Activated B cell treated with CpG ODN at 0.5 μM for 24 hours (primary cell): Measurements from ENCODE around the gene GEMIN8. TPM values are rescaled to one million over a fixed set of nuclear protein-coding genes. Genes with fewer than 3 reads are reported as not detected.

Source experiments
- ATAC-seq: fragments of 200-7000 bp; cut with Tn5 transposase; one replicate; pipeline ENCODE4 v1.10.0; 2021; ENCODE audit warnings: low read depth, mild to moderate bottlenecking, moderate library complexity
- CTCF ChIA-PET: fragments of 350-600 bp; sonication (Branson Sonifier 250); formaldehyde crosslinking; loops from one replicate; lab custom pipeline; 2021; ENCODE audit warnings: antibody characterized with exemption; lab: Charles Lee
- POLR2A ChIA-PET: fragments of 350-600 bp; sonication (Branson Sonifier 250); formaldehyde crosslinking; loops from one replicate; lab custom pipeline; 2021; ENCODE audit warnings: antibody characterized with exemption; lab: Charles Lee
- DNase-seq: peaks from one replicate; pipeline ENCODE4 v3.0.0; 2022
- H3K27ac Mint-ChIP-seq: one replicate; pipeline ENCODE4 v1.8.0; 2020; ENCODE audit warnings: mixed read lengths
- H3K27me3 Mint-ChIP-seq: one replicate; pipeline ENCODE4 v1.8.0; 2021; ENCODE audit warnings: mixed read lengths
- H3K36me3 Mint-ChIP-seq: one replicate; pipeline ENCODE4 v1.8.0; 2021; ENCODE audit warnings: low read depth, mixed read lengths
- H3K4me1 Mint-ChIP-seq: one replicate; pipeline ENCODE4 v1.8.0; 2021; ENCODE audit warnings: mixed read lengths
- H3K4me3 Mint-ChIP-seq: one replicate; pipeline ENCODE4 v1.8.0; 2020; ENCODE audit warnings: mild to moderate bottlenecking, mixed read lengths
- H3K9me3 Mint-ChIP-seq: one replicate; pipeline ENCODE4 v1.8.0; 2020; ENCODE audit warnings: mixed read lengths
- CTCF ChIP-seq: fragments of 200-600 bp; IDR thresholded peaks from one replicate; pipeline ENCODE4 v1.8.0; 2022; ENCODE audit warnings: antibody characterized with exemption, mild to moderate bottlenecking
- intact Hi-C: fragments of 100-400 bp; cut with micrococcal nuclease; formaldehyde crosslinking; loops from one replicate; pipeline ENCODE4 v1.15.1; 2024
- total RNA-seq: library from RNA; stranded (reverse); gene quantifications from 2 replicates; pipeline ENCODE4 v1.2.3, GENCODE V29; 2022

GEMIN8 gene
- total RNA-seq, 1 donor from 2014 or later, result 19.9 TPM

- H3K4me1 Mint-ChIP-seq, result peaks cover 8% of the 10 kb centered on the region
- no peak for DNase-seq
- ATAC-seq, result peak; percentile 21
- POLR2A ChIA-PET, result interaction anchor here (0.5 kb wide), 1 partner anchor 292 kb away, joined by 4 read pairs; no protein-coding TSS in a partner anchor
- CTCF ChIA-PET, result no interaction called here
- H3K27me3 Mint-ChIP-seq, result no peaks in the 10 kb centered on the region
- TF ChIP-seq CTCF, result no peak
- peaks cover 4% of the 10 kb centered on the region for H3K9me3 Mint-ChIP-seq
- no peaks in the 10 kb centered on the region for H3K36me3 Mint-ChIP-seq
- H3K27ac Mint-ChIP-seq, result no peak overlapping the region
- intact Hi-C loops, result loop anchor here (1.0 kb wide), 1 partner anchor 477 kb away; no protein-coding TSS in a partner anchor
- H3K4me3 Mint-ChIP-seq, result peak overlapping the region; percentile 32
Observed at GRCh38 chrX:13983734-13984133, 46.0 kb downstream of the GEMIN8 start.

- no peaks in the 10 kb centered on the region for H3K27me3 Mint-ChIP-seq
- H3K36me3 Mint-ChIP-seq, result no peaks in the 10 kb centered on the region
- DNase-seq (no peak), ATAC-seq (no peak)
- H3K4me3 Mint-ChIP-seq, result no peak overlapping the region
- CTCF ChIA-PET, result no interaction called here
- no peak for TF ChIP-seq CTCF
- H3K27ac Mint-ChIP-seq, result no peak overlapping the region
- POLR2A ChIA-PET, result no interaction called here
- intact Hi-C loops, result no loop called here
- no peaks in the 10 kb centered on the region for H3K4me1 Mint-ChIP-seq
- no peaks in the 10 kb centered on the region for H3K9me3 Mint-ChIP-seq
Observed at GRCh38 chrX:13968198-13968597, 61.5 kb downstream of the GEMIN8 start.

GRCh38 chrX:13967636-13968035, 62.1 kb downstream of the GEMIN8 start:
- intact Hi-C loops, result no loop called here
- DNase-seq (no peak), ATAC-seq (no peak)
- Mint-ChIP-seq H3K36me3 (no peaks in the 10 kb centered on the region), H3K9me3 (no peaks in the 10 kb centered on the region), H3K27me3 (no peaks in the 10 kb centered on the region), H3K4me1 (no peaks in the 10 kb centered on the region), H3K27ac (no peak overlapping the region), H3K4me3 (no peak overlapping the region)
- CTCF ChIA-PET, result no interaction called here
- TF ChIP-seq CTCF, result no peak
- POLR2A ChIA-PET, result no interaction called here

- ChIA-PET POLR2A (no interaction called here), CTCF (no interaction called here)
- no peaks in the 10 kb centered on the region for H3K27me3 Mint-ChIP-seq
- H3K27ac Mint-ChIP-seq, result no peak overlapping the region
- no peaks in the 10 kb centered on the region for H3K36me3 Mint-ChIP-seq
- intact Hi-C loops, result no loop called here
- DNase-seq, result no peak
- no peak for TF ChIP-seq CTCF
- ATAC-seq, result no peak
- no peaks in the 10 kb centered on the region for H3K9me3 Mint-ChIP-seq
- H3K4me3 Mint-ChIP-seq, result no peak overlapping the region
- no peaks in the 10 kb centered on the region for H3K4me1 Mint-ChIP-seq
Observed at GRCh38 chrX:13966793-13967125, 62.9 kb downstream of the GEMIN8 start.

- Mint-ChIP-seq H3K9me3 (no peaks in the 10 kb centered on the region), H3K4me3 (no peak overlapping the region), H3K27me3 (no peaks in the 10 kb centered on the region), H3K4me1 (no peaks in the 10 kb centered on the region), H3K27ac (no peak overlapping the region), H3K36me3 (no peaks in the 10 kb centered on the region)
- intact Hi-C loops, result no loop called here
- ATAC-seq, result no peak
- TF ChIP-seq CTCF, result no peak
- ChIA-PET CTCF (no interaction called here), POLR2A (interaction anchor here (0.5 kb wide), 1 partner anchor 261 kb away, joined by 3 read pairs; no protein-coding TSS in a partner anchor)
- no peak for DNase-seq
Observed at GRCh38 chrX:13966071-13966792, 63.5 kb downstream of the GEMIN8 start.
